Tibial nerve (tissue), 4 donors: ENCODE results near the gene RPL27. TPM values are rescaled to one million over a fixed set of nuclear protein-coding genes. Genes with fewer than 3 reads are reported as not detected.
"Not testable (repeated sequence)": the region's sequence is repeated elsewhere in the genome, so short reads cannot be mapped to it uniquely, and the experiment has no call there.

Source experiments
- DNase-seq, 2 donors: peaks; one replicate each; pipeline ENCODE4 v3.0.0-alpha.2; 2019; ENCODE audit warnings: low spot score in 2 of 2
- H3K27ac ChIP-seq, 4 donors: fragments of 200-600 bp; sonication (generic) in 3 of 4; one replicate each; pipeline ENCODE4 v1.5.1; 2017 to 2019; ENCODE audit warnings: mild to moderate bottlenecking in 1 of 4
- H3K27me3 ChIP-seq, 2 donors: fragments of 200-600 bp; sonication (generic) in 1 of 2; one replicate each; pipeline versions ENCODE4 v1.5.1 to v1.6.0; 2017 to 2019
- H3K36me3 ChIP-seq, 3 donors: fragments of 200-600 bp; sonication (generic); one replicate each; pipeline ENCODE4 v1.5.1; 2018 to 2019
- H3K4me1 ChIP-seq, 4 donors: fragments of 200-600 bp; sonication (generic) in 3 of 4; one replicate each; pipeline ENCODE4 v1.5.1; 2017 to 2019
- H3K4me3 ChIP-seq, 4 donors: fragments of 200-600 bp; sonication (generic) in 3 of 4; one replicate each; pipeline ENCODE4 v1.5.1; 2017 to 2019; ENCODE audit warnings: mild to moderate bottlenecking in 1 of 4, moderate library complexity in 1 of 4
- H3K9me3 ChIP-seq, 4 donors: fragments of 200-600 bp; sonication (generic) in 3 of 4; one replicate each; pipeline ENCODE4 v1.5.1; 2017 to 2019
- CTCF ChIP-seq, 5 experiments: fragments of 200-600 bp in 3 of 5; fragments of 450-650 bp in 2 of 5; sonication (generic) in 3 of 5; IDR thresholded peaks; one replicate each; pipeline ENCODE4 v1.5.1; 2016 to 2019; ENCODE audit warnings: antibody characterized with exemption in 5 of 5, mild to moderate bottlenecking in 3 of 5, moderate library complexity in 2 of 5
- EP300 ChIP-seq, 2 donors: sonication (generic); formaldehyde crosslinking; IDR thresholded peaks; one replicate each; pipeline ENCODE4 v1.6.1; 2017; ENCODE audit warnings: antibody characterized with exemption in 2 of 2, mild to moderate bottlenecking in 1 of 2
- POLR2A ChIP-seq, 2 donors: fragments of 450-650 bp; IDR thresholded peaks; one replicate each; pipeline ENCODE4 v1.6.1; 2017; ENCODE audit warnings: antibody characterized with exemption in 2 of 2, mild to moderate bottlenecking in 2 of 2, moderate library complexity in 2 of 2
- WGBS, 2 donors: methylation state at CpG; one replicate each; pipeline ENCODE4 v1.1.5; 2018; 5-methylcytosine and 5-hydroxymethylcytosine counted together
- total RNA-seq, 4 donors: library from RNA; depleted of rRNA; stranded (reverse); fragments of >200 nt; gene quantifications; one replicate each; pipeline ENCODE4 v1.1.0, GENCODE V29; 2016

The RPL27 gene
- total RNA-seq, 4 donors from 2014 or later = 500 to 1,072 (median 818) TPM

GRCh38 chr17:42967925-42968324, 30.3 kb upstream of the RPL27 start:
- H3K4me3 ChIP-seq = no peak overlapping the region
- no peak overlapping the region for H3K27ac ChIP-seq
- no peak for DNase-seq
- H3K36me3 ChIP-seq = peaks cover 0 to under 1% (median 0%) of the 10 kb centered on the region in 3 donors
- no peaks in the 10 kb centered on the region for H3K27me3 ChIP-seq
- WGBS, 2 donors = 78 to 79% methylated on average over 1 of the region's 1 CpG
- H3K9me3 ChIP-seq = no peaks in the 10 kb centered on the region
- peaks cover 0 to 10% (median 3%) of the 10 kb centered on the region in 4 donors for H3K4me1 ChIP-seq
- no peak for TF ChIP-seq EP300 (IDR thresholded peaks at IDR 0.05)
- TF ChIP-seq POLR2A (IDR thresholded peaks at IDR 0.05) = no peak
- no peak for TF ChIP-seq CTCF (IDR thresholded peaks at IDR 0.05)

- H3K4me3 ChIP-seq = no peak overlapping the region
- no peaks in the 10 kb centered on the region for H3K27me3 ChIP-seq
- TF ChIP-seq POLR2A (IDR thresholded peaks at IDR 0.05) = no peak
- no peak for TF ChIP-seq EP300 (IDR thresholded peaks at IDR 0.05)
- TF ChIP-seq CTCF (IDR thresholded peaks at IDR 0.05) = no peak
- no peak for DNase-seq
- no peaks in the 10 kb centered on the region for H3K4me1 ChIP-seq
- H3K27ac ChIP-seq = no peak overlapping the region
- 34 to 46% methylated on average over 5 of the region's 5 CpGs for WGBS, 2 donors
- no peaks in the 10 kb centered on the region for H3K36me3 ChIP-seq
- no peaks in the 10 kb centered on the region for H3K9me3 ChIP-seq
These were observed 29.1 kb upstream of the RPL27 start for GRCh38 chr17:42969001-42969581.

- H3K36me3 ChIP-seq = no peaks in the 10 kb centered on the region
- H3K4me3 ChIP-seq = no peak overlapping the region
- DNase-seq = no peak
- no peaks in the 10 kb centered on the region for H3K4me1 ChIP-seq
- TF ChIP-seq CTCF (IDR thresholded peaks at IDR 0.05) = no peak
- TF ChIP-seq POLR2A (IDR thresholded peaks at IDR 0.05) = no peak
- TF ChIP-seq EP300 (IDR thresholded peaks at IDR 0.05) = no peak
- WGBS, 2 donors = 88 to 90% methylated on average over 5 of the region's 5 CpGs
- H3K27me3 ChIP-seq = no peaks in the 10 kb centered on the region
- H3K27ac ChIP-seq = no peak overlapping the region
- no peaks in the 10 kb centered on the region for H3K9me3 ChIP-seq
These were observed 26.6 kb upstream of the RPL27 start for GRCh38 chr17:42971589-42971988.

- H3K36me3 ChIP-seq, DNase-seq, H3K27ac ChIP-seq, H3K9me3 ChIP-seq, H3K4me1 ChIP-seq, H3K27me3 ChIP-seq, H3K4me3 ChIP-seq: not testable (repeated sequence)
- WGBS, 2 donors = 35% methylated on average over 5 of the region's 18 CpGs; no CpG with 5 or more reads in 1 of the 2 donors
These were observed 24.9 kb upstream of the RPL27 start for GRCh38 chr17:42973323-42973722.

GRCh38 chr17:42975265-42975664, 23.0 kb upstream of the RPL27 start:
- no peak overlapping the region for H3K27ac ChIP-seq
- H3K9me3 ChIP-seq = no peaks in the 10 kb centered on the region
- H3K4me1 ChIP-seq = peaks cover 0 to 10% (median 3%) of the 10 kb centered on the region in 4 donors
- WGBS, 2 donors = 45 to 46% methylated on average over 2 of the region's 2 CpGs
- H3K4me3 ChIP-seq = no peak overlapping the region
- H3K27me3 ChIP-seq = no peaks in the 10 kb centered on the region
- no peak for DNase-seq
- TF ChIP-seq CTCF (IDR thresholded peaks at IDR 0.05) = no peak
- TF ChIP-seq EP300 (IDR thresholded peaks at IDR 0.05) = no peak
- no peak for TF ChIP-seq POLR2A (IDR thresholded peaks at IDR 0.05)
- no peaks in the 10 kb centered on the region for H3K36me3 ChIP-seq

- H3K36me3 ChIP-seq, H3K4me1 ChIP-seq, H3K9me3 ChIP-seq, H3K4me3 ChIP-seq, DNase-seq, H3K27me3 ChIP-seq, H3K27ac ChIP-seq: not testable (repeated sequence)
- 85 to 90% methylated on average over 16 of the region's 16 CpGs for WGBS, 2 donors
These were observed 22.5 kb upstream of the RPL27 start for GRCh38 chr17:42975701-42976100.
